ENCODE data around the gene MLX. TPM values are rescaled to one million over a fixed set of nuclear protein-coding genes. Genes with fewer than 3 reads are reported as not detected.

MLX gene
- total and polyA plus RNA-seq, 2 experiments from 2014 or later, result 30.8 to 37.0 TPM

GRCh38 chr17:42518755-42519545, 48.0 kb upstream of the MLX start:
- H3F3A ChIP-seq (ENCODE audit: insufficient read depth), result peaks cover 64% of the 10 kb centered on the region
- H3K27ac ChIP-seq, result peak overlapping the region; percentile 99
- H3K4me1 ChIP-seq (ENCODE audit: insufficient read depth), result peaks cover 55% of the 10 kb centered on the region
- H3K9me3 ChIP-seq (ENCODE audit: low read depth), result no peaks in the 10 kb centered on the region
- no peaks in the 10 kb centered on the region for H3K36me3 ChIP-seq (ENCODE audit: low read depth)
- 25 to 35% methylated on average over 6 of the region's 6 CpGs for WGBS, 2 experiments (ENCODE audit: low coverage in 1 of 2, low lambda C conversion rate in 2 of 2, missing lambda C conversion rate in 2 of 2)
- H3K4me2 ChIP-seq (ENCODE audit: unreplicated experiment), result peak overlapping the region; percentile 74
- H4K20me1 ChIP-seq (ENCODE audit: insufficient read depth), result no peaks in the 10 kb centered on the region
- no peak for DNase-seq
- H3K79me2 ChIP-seq (ENCODE audit: insufficient read depth), result no peaks in the 10 kb centered on the region
- H3K4me3 ChIP-seq, result peak overlapping the region; percentile 23; the same call in 1 of the 2 replicates
- H3K27me3 ChIP-seq (replicated peaks; ENCODE audit: insufficient read depth), result no peaks in the 10 kb centered on the region
- TF ChIP-seq EZH2phosphoT487 (IDR thresholded peaks at IDR 0.05; ENCODE audit: insufficient read depth, low read depth) (no peak), EZH2 (IDR thresholded peaks at IDR 0.05; ENCODE audit: insufficient read depth, poor library complexity, severe bottlenecking) (no peak)
- in situ Hi-C loops (cut with MboI), result no loop called here
- H3K9ac ChIP-seq, result peak overlapping the region; percentile 83
- H2AFZ ChIP-seq, result no peak overlapping the region
- H3K9me2 ChIP-seq (ENCODE audit: insufficient read depth), result no peaks in the 10 kb centered on the region

- in situ Hi-C loops (cut with MboI), result loop anchor here (10.0 kb wide), 1 partner anchor 195 kb away; no protein-coding TSS in a partner anchor
- peak; percentile 99 for DNase-seq
- Histone ChIP-seq H3K9ac (peak overlapping the region; percentile 83), H3F3A (ENCODE audit: insufficient read depth) (peaks cover 71% of the 10 kb centered on the region), H3K9me2 (ENCODE audit: insufficient read depth) (no peaks in the 10 kb centered on the region), H3K36me3 (ENCODE audit: low read depth) (no peaks in the 10 kb centered on the region), H2AFZ (no peak overlapping the region), H3K4me3 (peak overlapping the region; percentile 43), H3K9me3 (ENCODE audit: low read depth) (no peaks in the 10 kb centered on the region), H4K20me1 (ENCODE audit: insufficient read depth) (no peaks in the 10 kb centered on the region), H3K27me3 (replicated peaks; ENCODE audit: insufficient read depth) (no peaks in the 10 kb centered on the region), H3K4me2 (ENCODE audit: unreplicated experiment) (peak overlapping the region; percentile 74), H3K27ac (peak overlapping the region; percentile 99), H3K79me2 (ENCODE audit: insufficient read depth) (no peaks in the 10 kb centered on the region), H3K4me1 (ENCODE audit: insufficient read depth) (peaks cover 64% of the 10 kb centered on the region)
- WGBS, 2 experiments (ENCODE audit: low coverage in 1 of 2, low lambda C conversion rate in 2 of 2, missing lambda C conversion rate in 2 of 2), result 6 to 9% methylated on average over 12 of the region's 12 CpGs
- no peak for TF ChIP-seq EZH2 (IDR thresholded peaks at IDR 0.05; ENCODE audit: insufficient read depth, poor library complexity, severe bottlenecking)
- TF ChIP-seq EZH2phosphoT487 (IDR thresholded peaks at IDR 0.05; ENCODE audit: insufficient read depth, low read depth), result no peak
Measured at GRCh38 chr17:42519546-42520491, 47.1 kb upstream of the MLX start.

GRCh38 chr17:42520540-42520951, 46.4 kb upstream of the MLX start:
- Histone ChIP-seq H3K9ac (peak overlapping the region; percentile 83), H3K27ac (peak overlapping the region; percentile 99), H2AFZ (no peak overlapping the region), H3K9me2 (ENCODE audit: insufficient read depth) (no peaks in the 10 kb centered on the region), H4K20me1 (ENCODE audit: insufficient read depth) (no peaks in the 10 kb centered on the region), H3K4me1 (ENCODE audit: insufficient read depth) (peaks cover 71% of the 10 kb centered on the region), H3F3A (ENCODE audit: insufficient read depth) (peaks cover 78% of the 10 kb centered on the region), H3K4me2 (ENCODE audit: unreplicated experiment) (peak overlapping the region; percentile 74), H3K4me3 (peak overlapping the region; percentile 43), H3K36me3 (ENCODE audit: low read depth) (no peaks in the 10 kb centered on the region), H3K27me3 (replicated peaks; ENCODE audit: insufficient read depth) (no peaks in the 10 kb centered on the region), H3K9me3 (ENCODE audit: low read depth) (no peaks in the 10 kb centered on the region), H3K79me2 (ENCODE audit: insufficient read depth) (no peaks in the 10 kb centered on the region)
- 6 to 13% methylated on average over 8 to 9 of the region's 9 CpGs for WGBS, 2 experiments (ENCODE audit: low coverage in 1 of 2, low lambda C conversion rate in 2 of 2, missing lambda C conversion rate in 2 of 2)
- in situ Hi-C loops (cut with MboI), result loop anchor here (10.0 kb wide), 1 partner anchor 196 kb away; no protein-coding TSS in a partner anchor
- TF ChIP-seq EZH2phosphoT487 (IDR thresholded peaks at IDR 0.05; ENCODE audit: insufficient read depth, low read depth) (no peak), EZH2 (IDR thresholded peaks at IDR 0.05; ENCODE audit: insufficient read depth, poor library complexity, severe bottlenecking) (no peak)
- peak; percentile 50 for DNase-seq

GRCh38 chr17:42521036-42521435, 45.9 kb upstream of the MLX start:
- H2AFZ ChIP-seq, result no peak overlapping the region
- H3K4me3 ChIP-seq, result peak overlapping the region; percentile 43; the same call in 1 of the 2 replicates
- 22 to 23% methylated on average over 8 of the region's 8 CpGs for WGBS, 2 experiments (ENCODE audit: low coverage in 1 of 2, low lambda C conversion rate in 2 of 2, missing lambda C conversion rate in 2 of 2)
- no peaks in the 10 kb centered on the region for H4K20me1 ChIP-seq (ENCODE audit: insufficient read depth)
- H3K9ac ChIP-seq, result peak overlapping the region; percentile 83
- H3K79me2 ChIP-seq (ENCODE audit: insufficient read depth), result no peaks in the 10 kb centered on the region
- H3K9me3 ChIP-seq (ENCODE audit: low read depth), result no peaks in the 10 kb centered on the region
- peak overlapping the region; percentile 99 for H3K27ac ChIP-seq
- H3F3A ChIP-seq (ENCODE audit: insufficient read depth), result peaks cover 78% of the 10 kb centered on the region
- no peaks in the 10 kb centered on the region for H3K9me2 ChIP-seq (ENCODE audit: insufficient read depth)
- H3K36me3 ChIP-seq (ENCODE audit: low read depth), result no peaks in the 10 kb centered on the region
- peak overlapping the region; percentile 74 for H3K4me2 ChIP-seq (ENCODE audit: unreplicated experiment)
- H3K27me3 ChIP-seq (replicated peaks; ENCODE audit: insufficient read depth), result no peaks in the 10 kb centered on the region
- TF ChIP-seq EZH2phosphoT487 (IDR thresholded peaks at IDR 0.05; ENCODE audit: insufficient read depth, low read depth), result no peak
- no peak for TF ChIP-seq EZH2 (IDR thresholded peaks at IDR 0.05; ENCODE audit: insufficient read depth, poor library complexity, severe bottlenecking)
- peaks cover 76% of the 10 kb centered on the region for H3K4me1 ChIP-seq (ENCODE audit: insufficient read depth)
- DNase-seq, result peak; percentile 47
- in situ Hi-C loops (cut with MboI), result loop anchor here (10.0 kb wide), 1 partner anchor 196 kb away; no protein-coding TSS in a partner anchor
